AG04449 (cell line): ENCODE measurements around the gene KREMEN2.

Experiments
- CTCF ChIA-PET: fragments of 350-600 bp; formaldehyde crosslinking; extraction: SDS; loops from one replicate; lab custom pipeline; 2021; ENCODE audit warnings: antibody characterized with exemption; lab: Yijun Ruan, JAX
- POLR2A ChIA-PET: fragments of 400-600, 350-600 bp; formaldehyde crosslinking; extraction: SDS; loops from one replicate; lab custom pipeline; 2020; ENCODE audit warnings: antibody characterized with exemption, inconsistent platforms; lab: Yijun Ruan, JAX
- DNase-seq: peaks from one replicate; pipeline ENCODE4 v3.0.0-alpha.2; 2010; ENCODE audit warnings: low read depth, low spot score
- H3K4me3 ChIP-seq: 2 replicates; pipeline ENCODE4 v1.5.1; 2011; ENCODE audit warnings: low read depth, mild to moderate bottlenecking, control low read depth, low read length
- TF ChIP-seq, protein P1 (sequence below): IDR thresholded peaks from one replicate; pipeline ENCODE4 v1.5.1; 2011; ENCODE audit warnings: mild to moderate bottlenecking, moderate library complexity, low read length, control low read depth, inconsistent platforms; ENCODE audit not compliant: insufficient read depth; ENCODE audit errors: missing control alignments

Gene KREMEN2

GRCh38 chr16:2966043-2966807 is 2.1 kb downstream of the KREMEN2 start:
- DNase-seq, result no peak
- ChIA-PET POLR2A (no interaction called here), CTCF (no interaction called here)
- H3K4me3 ChIP-seq, result no peak overlapping the region
- TF ChIP-seq, protein P1, sequence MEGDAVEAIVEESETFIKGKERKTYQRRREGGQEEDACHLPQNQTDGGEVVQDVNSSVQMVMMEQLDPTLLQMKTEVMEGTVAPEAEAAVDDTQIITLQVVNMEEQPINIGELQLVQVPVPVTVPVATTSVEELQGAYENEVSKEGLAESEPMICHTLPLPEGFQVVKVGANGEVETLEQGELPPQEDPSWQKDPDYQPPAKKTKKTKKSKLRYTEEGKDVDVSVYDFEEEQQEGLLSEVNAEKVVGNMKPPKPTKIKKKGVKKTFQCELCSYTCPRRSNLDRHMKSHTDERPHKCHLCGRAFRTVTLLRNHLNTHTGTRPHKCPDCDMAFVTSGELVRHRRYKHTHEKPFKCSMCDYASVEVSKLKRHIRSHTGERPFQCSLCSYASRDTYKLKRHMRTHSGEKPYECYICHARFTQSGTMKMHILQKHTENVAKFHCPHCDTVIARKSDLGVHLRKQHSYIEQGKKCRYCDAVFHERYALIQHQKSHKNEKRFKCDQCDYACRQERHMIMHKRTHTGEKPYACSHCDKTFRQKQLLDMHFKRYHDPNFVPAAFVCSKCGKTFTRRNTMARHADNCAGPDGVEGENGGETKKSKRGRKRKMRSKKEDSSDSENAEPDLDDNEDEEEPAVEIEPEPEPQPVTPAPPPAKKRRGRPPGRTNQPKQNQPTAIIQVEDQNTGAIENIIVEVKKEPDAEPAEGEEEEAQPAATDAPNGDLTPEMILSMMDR, result no peak

DNA sequence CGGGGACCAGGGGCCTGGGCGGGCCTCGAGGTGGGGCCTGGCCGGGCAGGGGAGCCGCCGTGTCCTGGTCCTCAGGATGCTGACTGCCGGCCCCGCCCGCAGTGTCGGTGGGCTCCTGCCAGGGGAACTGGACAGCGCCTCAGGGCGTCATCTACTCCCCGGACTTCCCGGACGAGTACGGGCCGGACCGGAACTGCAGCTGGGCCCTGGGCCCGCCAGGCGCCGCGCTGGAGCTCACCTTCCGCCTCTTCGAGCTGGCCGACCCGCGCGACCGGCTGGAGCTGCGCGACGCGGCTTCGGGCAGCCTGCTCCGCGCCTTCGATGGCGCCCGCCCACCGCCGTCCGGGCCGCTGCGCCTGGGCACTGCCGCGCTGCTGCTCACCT is 2.7 kb downstream of the KREMEN2 start:
- no peak for DNase-seq
- CTCF ChIA-PET, result no interaction called here
- no peak overlapping the region for H3K4me3 ChIP-seq
- TF ChIP-seq, protein P1, result no peak
- POLR2A ChIA-PET, result no interaction called here

DNA sequence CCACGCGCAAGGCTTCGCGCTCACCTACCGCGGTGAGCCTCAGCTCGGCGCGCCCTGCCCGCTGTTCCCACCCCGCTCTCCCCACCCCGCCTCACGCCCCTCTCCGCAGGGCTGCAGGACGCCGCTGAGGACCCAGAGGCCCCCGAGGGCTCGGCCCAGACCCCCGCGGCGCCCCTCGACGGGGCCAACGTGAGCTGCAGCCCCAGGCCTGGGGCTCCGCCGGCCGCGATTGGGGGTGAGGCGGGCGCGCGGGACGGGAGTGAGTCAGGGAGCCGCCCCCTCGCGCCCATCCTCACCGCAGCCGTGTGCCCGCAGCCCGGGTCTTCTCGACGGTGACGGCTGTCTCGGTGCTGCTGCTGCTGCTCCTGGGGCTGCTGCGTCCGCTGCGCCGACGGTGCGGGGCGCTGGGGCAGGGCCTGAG is 3.1 kb downstream of the KREMEN2 start:
- no peak overlapping the region for H3K4me3 ChIP-seq
- ChIA-PET CTCF (interaction anchor here (0.8 to 0.9 kb wide), 3 partner anchors 8 to 128 kb away, joined by 3 read pairs; no protein-coding TSS in a partner anchor), POLR2A (no interaction called here)
- TF ChIP-seq, protein P1, result no peak
- DNase-seq, result no peak

- DNase-seq, result no peak
- CTCF ChIA-PET, result interaction anchor here (0.8 to 0.9 kb wide), 3 partner anchors 9 to 129 kb away, joined by 3 read pairs; no protein-coding TSS in a partner anchor
- TF ChIP-seq, protein P1, result no peak
- H3K4me3 ChIP-seq, result no peak overlapping the region
- POLR2A ChIA-PET, result no interaction called here
These were observed 3.7 kb downstream of the KREMEN2 start for GRCh38 chr16:2967721-2968161.

DNA sequence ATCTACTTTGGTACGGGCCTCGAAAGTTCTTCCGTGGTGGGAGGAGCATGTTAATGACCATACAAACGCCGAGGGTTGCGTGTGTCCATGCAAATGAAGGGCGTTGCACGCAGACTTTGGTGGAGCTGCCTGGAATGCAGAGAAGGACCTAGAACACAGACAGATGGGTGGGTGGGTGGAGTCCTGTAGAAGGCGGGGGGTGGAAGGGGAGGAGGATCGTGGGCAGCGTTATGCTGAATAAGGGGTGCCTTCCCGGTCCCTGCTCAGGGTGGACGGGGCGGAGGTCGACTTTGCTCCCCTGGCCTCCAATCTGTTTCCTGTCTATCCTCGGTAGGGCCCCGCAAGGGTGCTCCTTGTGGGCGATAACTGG is 4.3 kb downstream of the KREMEN2 start:
- POLR2A ChIA-PET, result no interaction called here

More for the DNA sequence above, 4.3 kb downstream of the KREMEN2 start:
- no peak for DNase-seq
- CTCF ChIA-PET, result interaction anchor here (0.9 kb wide), 2 partner anchors 9 to 14 kb away, joined by 3 read pairs; no protein-coding TSS in a partner anchor
- TF ChIP-seq, protein P1, result no peak
- H3K4me3 ChIP-seq, result no peak overlapping the region; the same call in none of the 2 replicates
